Right atrium auricular region (tissue), 2 donors: Measurements from ENCODE around the gene GPSM1. TPM values are rescaled to one million over a fixed set of nuclear protein-coding genes. Genes with fewer than 3 reads are reported as not detected.

Source experiments
- DNase-seq: peaks from one replicate; pipeline ENCODE4 v3.0.0-alpha.2; 2019; ENCODE audit warnings: low spot score
- H3K27ac ChIP-seq, 2 donors: fragments of 200-600 bp; sonication (generic); 1 replicate in 1 of 2; 2 replicates in 1 of 2; pipeline ENCODE4 v1.5.1; 2016 to 2019
- H3K27me3 ChIP-seq, 2 donors: fragments of 200-600 bp; sonication (generic); one replicate each; pipeline versions ENCODE4 v1.5.1 to v1.6.0; 2017 to 2019
- H3K36me3 ChIP-seq: fragments of 200-600 bp; sonication (generic); one replicate; pipeline ENCODE4 v1.5.1; 2016
- H3K4me1 ChIP-seq, 2 donors: fragments of 200-600 bp; sonication (generic); one replicate each; pipeline versions ENCODE4 v1.5.1 to v1.6.0; 2017 to 2019
- H3K4me3 ChIP-seq, 2 donors: fragments of 200-600 bp; sonication (generic); 1 replicate in 1 of 2; 2 replicates in 1 of 2; pipeline ENCODE4 v1.5.1; 2017 to 2019; ENCODE audit warnings: mild to moderate bottlenecking in 1 of 2, moderate library complexity in 1 of 2
- H3K9me3 ChIP-seq, 2 donors: fragments of 200-600 bp; sonication (generic); one replicate each; pipeline ENCODE4 v1.5.1; 2019
- CTCF ChIP-seq, 2 donors: fragments of 200-600 bp; sonication (generic); IDR thresholded peaks; one replicate each; pipeline ENCODE4 v1.5.1; 2019; ENCODE audit warnings: antibody characterized with exemption in 2 of 2
- total RNA-seq, 2 donors: library from RNA; depleted of rRNA; stranded (reverse); fragments of >200 nt; gene quantifications; one replicate each; pipeline ENCODE4 v1.1.0, GENCODE V29; 2016

Gene GPSM1
- total RNA-seq, 2 donors from 2014 or later, result 39.4 to 44.5 TPM

DNA sequence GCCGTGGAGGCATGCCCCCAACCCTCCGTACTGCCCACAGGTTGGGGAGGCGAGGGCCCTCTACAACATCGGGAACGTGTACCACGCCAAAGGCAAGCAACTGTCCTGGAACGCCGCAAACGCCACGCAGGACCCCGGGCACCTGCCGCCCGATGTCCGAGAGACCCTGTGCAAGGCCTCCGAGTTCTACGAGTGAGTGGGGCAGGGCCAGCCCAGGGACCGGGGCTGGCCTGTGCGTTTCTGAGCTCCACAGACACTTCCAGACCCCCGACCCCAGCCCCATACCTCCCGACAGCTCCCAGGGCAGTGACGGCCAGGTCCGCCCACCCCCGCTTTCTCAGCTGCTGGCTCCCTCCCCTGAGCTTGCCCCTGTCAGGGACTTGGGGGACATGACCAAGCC, 9.5 kb downstream of the GPSM1 start:
- H3K27me3 ChIP-seq, result no peaks in the 10 kb centered on the region
- TF ChIP-seq CTCF (IDR thresholded peaks at IDR 0.05), result no peak
- H3K4me1 ChIP-seq, result peaks cover 0 to 28% of the 10 kb centered on the region in 2 donors
- DNase-seq, result no peak
- H3K9me3 ChIP-seq, result no peaks in the 10 kb centered on the region
- peaks cover 26% of the 10 kb centered on the region for H3K36me3 ChIP-seq
- no peak overlapping the region for H3K4me3 ChIP-seq
- H3K27ac ChIP-seq, result peak overlapping the region in 1 of 2 donors; percentile 36

DNA sequence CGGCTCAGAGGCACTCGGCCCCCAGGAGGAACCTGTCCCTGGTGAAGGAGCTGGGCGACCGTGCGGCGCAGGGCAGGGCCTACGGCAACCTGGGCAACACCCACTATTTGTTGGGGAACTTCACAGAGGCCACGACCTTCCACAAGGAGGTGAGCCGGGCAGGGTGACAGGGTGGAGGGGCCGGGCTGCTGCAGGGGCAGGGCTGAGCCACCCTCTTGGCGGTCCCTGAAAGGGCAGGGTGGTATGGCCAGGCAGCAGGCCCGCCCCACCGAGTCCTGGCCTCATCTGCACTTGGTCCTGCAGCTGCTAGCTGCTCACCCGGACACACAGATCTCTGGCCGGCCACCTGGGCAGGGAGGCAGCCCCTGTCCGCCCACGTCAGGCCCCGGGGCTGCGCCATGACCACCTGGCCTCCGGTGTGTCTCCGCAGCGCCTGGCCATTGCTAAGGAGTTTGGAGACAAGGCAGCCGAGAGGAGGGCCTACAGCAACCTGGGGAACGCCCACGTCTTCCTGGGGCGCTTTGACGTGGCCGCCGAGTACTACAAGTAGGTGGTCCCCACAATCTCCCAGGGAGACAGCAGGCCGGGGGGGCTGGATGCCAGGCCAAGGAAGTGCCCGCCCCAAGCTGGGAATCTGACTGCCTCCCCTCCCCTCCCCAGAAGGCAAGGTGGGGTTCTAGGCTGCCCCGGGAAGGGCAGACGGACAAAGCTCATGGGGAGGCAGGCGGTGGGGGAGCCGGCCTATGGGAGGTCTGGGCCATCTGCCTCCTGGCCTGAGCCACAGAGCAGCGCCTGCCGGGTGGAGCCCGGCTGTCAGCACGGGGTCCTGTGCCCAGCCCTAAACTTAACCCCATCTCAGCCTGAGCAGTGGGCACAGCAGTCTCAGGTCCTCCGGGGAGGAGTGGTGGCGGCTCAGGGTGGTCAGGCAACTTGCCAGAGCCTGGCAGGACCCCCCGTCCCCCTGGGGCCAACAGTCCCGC, 10.4 kb downstream of the GPSM1 start:
- Histone ChIP-seq H3K36me3 (peaks cover 26% of the 10 kb centered on the region), H3K9me3 (no peaks in the 10 kb centered on the region), H3K4me1 (peaks cover 0 to 36% of the 10 kb centered on the region in 2 donors), H3K4me3 (no peak overlapping the region), H3K27me3 (no peaks in the 10 kb centered on the region), H3K27ac (peak overlapping the region in 1 of 2 donors; percentile 36)
- TF ChIP-seq CTCF (IDR thresholded peaks at IDR 0.05), result no peak
- no peak for DNase-seq

- Histone ChIP-seq H3K27me3 (no peaks in the 10 kb centered on the region), H3K36me3 (peaks cover 26% of the 10 kb centered on the region), H3K4me3 (no peak overlapping the region), H3K9me3 (no peaks in the 10 kb centered on the region), H3K27ac (peak overlapping the region in 1 of 2 donors; percentile 17), H3K4me1 (peaks cover 0 to 44% of the 10 kb centered on the region in 2 donors)
- no peak for DNase-seq
- no peak for TF ChIP-seq CTCF (IDR thresholded peaks at IDR 0.05)
Measured at GRCh38 chr9:136338511-136338910, 11.2 kb downstream of the GPSM1 start.

GRCh38 chr9:136339173-136339957, 12.0 kb downstream of the GPSM1 start:
- H3K27me3 ChIP-seq, result no peaks in the 10 kb centered on the region
- H3K9me3 ChIP-seq, result no peaks in the 10 kb centered on the region
- peaks cover 26% of the 10 kb centered on the region for H3K36me3 ChIP-seq
- TF ChIP-seq CTCF (IDR thresholded peaks at IDR 0.05), result peak; percentile 86 to 93
- no peak for DNase-seq
- H3K4me3 ChIP-seq, result no peak overlapping the region
- peak overlapping the region in 1 of 2 donors; percentile 89 for H3K27ac ChIP-seq
- peaks cover 0 to 52% of the 10 kb centered on the region in 2 donors for H3K4me1 ChIP-seq

DNA sequence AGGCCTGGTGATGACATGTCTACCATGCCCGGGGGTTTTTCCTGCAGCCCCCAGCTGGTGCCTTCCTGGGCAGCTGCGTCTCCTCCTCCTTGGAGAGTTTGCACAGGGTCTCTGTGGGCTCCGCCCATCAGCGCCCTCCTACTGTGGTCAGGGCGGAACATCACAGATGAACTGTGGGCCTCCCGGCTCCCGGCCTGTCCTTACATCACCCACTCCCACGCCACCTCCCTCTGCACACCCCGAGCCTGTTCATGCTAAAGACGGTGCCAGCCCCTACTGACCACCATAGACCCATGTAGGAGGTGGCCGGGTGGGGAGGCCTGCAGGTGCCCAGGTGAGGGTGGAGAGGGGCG, 12.6 kb downstream of the GPSM1 start:
- TF ChIP-seq CTCF (IDR thresholded peaks at IDR 0.05), result no peak
- Histone ChIP-seq H3K27ac (peak overlapping the region in 1 of 2 donors; percentile 89), H3K4me3 (no peak overlapping the region), H3K36me3 (peaks cover 26% of the 10 kb centered on the region), H3K9me3 (no peaks in the 10 kb centered on the region), H3K27me3 (no peaks in the 10 kb centered on the region), H3K4me1 (peaks cover 0 to 57% of the 10 kb centered on the region in 2 donors)
- no peak for DNase-seq
